Stimulated activated naive CD8-positive, alpha-beta T cell treated with anti-CD3 and anti-CD28 coated beads, Interleukin-15, amount 100 ng/mL, for 72 hours (primary cell): ENCODE results near the gene SMCHD1.
"Not testable (repeated sequence)": the region's sequence is repeated elsewhere in the genome, so short reads cannot be mapped to it uniquely, and the experiment has no call there.

ENCODE experiments used
- ATAC-seq: fragments of 150-1000 bp; cut with Tn5 transposase; 2 replicates; pipeline ENCODE4 v1.10.0; 2021; ENCODE audit warnings: mild to moderate bottlenecking, moderate library complexity
- DNase-seq, 2 donors: peaks; one replicate each; pipeline ENCODE4 v3.0.0; 2021 to 2022
- H3K27ac Mint-ChIP-seq, 2 donors: one replicate each; pipeline ENCODE4 v1.8.0; 2022; ENCODE audit warnings: mild to moderate bottlenecking in 2 of 2, mixed read lengths in 2 of 2, moderate library complexity in 2 of 2
- H3K27me3 Mint-ChIP-seq: one replicate; pipeline ENCODE4 v1.8.0; 2022; ENCODE audit warnings: mixed read lengths
- H3K4me1 Mint-ChIP-seq: one replicate; pipeline ENCODE4 v1.8.0; 2022; ENCODE audit warnings: mild to moderate bottlenecking, mixed read lengths
- H3K4me3 Mint-ChIP-seq, 2 donors: one replicate each; pipeline ENCODE4 v1.8.0; 2022; ENCODE audit warnings: mild to moderate bottlenecking in 2 of 2, mixed read lengths in 2 of 2, moderate library complexity in 1 of 2
- H3K9me3 Mint-ChIP-seq, 2 donors: one replicate each; pipeline ENCODE4 v1.8.0; 2022; ENCODE audit warnings: mixed read lengths in 2 of 2

Gene SMCHD1

GRCh38 chr18:2840521-2840920 lies 185.0 kb downstream of the SMCHD1 start:
- Mint-ChIP-seq H3K4me1 (no peaks in the 10 kb centered on the region), H3K27me3 (peaks cover 18% of the 10 kb centered on the region), H3K4me3 (no peak overlapping the region), H3K9me3 (peaks cover 4 to 19% of the 10 kb centered on the region in 2 donors), H3K27ac (no peak overlapping the region)
- DNase-seq (no peak), ATAC-seq (no peak)

GRCh38 chr18:2843146-2843545 lies 187.6 kb downstream of the SMCHD1 start:
- H3K4me1 Mint-ChIP-seq = peaks cover 18% of the 10 kb centered on the region
- no peak overlapping the region for H3K27ac Mint-ChIP-seq
- DNase-seq = no peak
- peaks cover 4 to 9% of the 10 kb centered on the region in 2 donors for H3K9me3 Mint-ChIP-seq
- peaks cover 37% of the 10 kb centered on the region for H3K27me3 Mint-ChIP-seq
- no peak overlapping the region for H3K4me3 Mint-ChIP-seq
- no peak for ATAC-seq

GRCh38 chr18:2845172-2845571 lies 189.6 kb downstream of the SMCHD1 start:
- DNase-seq (no peak), ATAC-seq (no peak)
- Mint-ChIP-seq H3K9me3 (no peaks in the 10 kb centered on the region), H3K27ac (no peak overlapping the region), H3K4me1 (peaks cover 27% of the 10 kb centered on the region), H3K4me3 (no peak overlapping the region), H3K27me3 (peaks cover 54% of the 10 kb centered on the region)

- peak; percentile 55 to 56 for DNase-seq
- H3K27ac Mint-ChIP-seq = peak within 1 kb of the TSS in 1 of 2 donors; percentile 94
- H3K27me3 Mint-ChIP-seq = peaks cover 64% of the 10 kb centered on the region
- ATAC-seq = peak; percentile 68
- peak within 1 kb of the TSS; percentile 94 for H3K4me3 Mint-ChIP-seq
- no peaks in the 10 kb centered on the region for H3K9me3 Mint-ChIP-seq
- peaks cover 34% of the 10 kb centered on the region for H3K4me1 Mint-ChIP-seq
These were observed 191.2 kb downstream of the SMCHD1 start, which contains the start of gene EMILIN2 for GRCh38 chr18:2846636-2847316. Gene EMILIN2, plus strand, starts transcription at chr18:2847006. Its CDS starts 183 bp downstream, at chr18:2847189.

- DNase-seq = peak; percentile 59 to 69
- peaks cover 64% of the 10 kb centered on the region for H3K27me3 Mint-ChIP-seq
- peak overlapping the region in 1 of 2 donors; percentile 90 for H3K27ac Mint-ChIP-seq
- no peaks in the 10 kb centered on the region for H3K9me3 Mint-ChIP-seq
- peaks cover 34% of the 10 kb centered on the region for H3K4me1 Mint-ChIP-seq
- H3K4me3 Mint-ChIP-seq = peak overlapping the region; percentile 93 to 94
- peak; percentile 80 for ATAC-seq
These were observed 192.1 kb downstream of the SMCHD1 start for GRCh38 chr18:2847317-2848246.

- H3K4me1 Mint-ChIP-seq = peaks cover 34% of the 10 kb centered on the region
- peaks cover 64% of the 10 kb centered on the region for H3K27me3 Mint-ChIP-seq
- DNase-seq (no peak), ATAC-seq (no peak)
- H3K4me3 Mint-ChIP-seq = peak overlapping the region; percentile 93 to 94
- H3K27ac Mint-ChIP-seq = peak overlapping the region in 1 of 2 donors; percentile 90
- H3K9me3 Mint-ChIP-seq = no peaks in the 10 kb centered on the region
These were observed 193.0 kb downstream of the SMCHD1 start for GRCh38 chr18:2848247-2849246.

GRCh38 chr18:2850816-2851215 lies 195.3 kb downstream of the SMCHD1 start:
- H3K4me1 Mint-ChIP-seq = peaks cover 32% of the 10 kb centered on the region
- no peak for ATAC-seq
- peaks cover 42% of the 10 kb centered on the region for H3K27me3 Mint-ChIP-seq
- DNase-seq = no peak
- peak overlapping the region in 1 of 2 donors; percentile 54 for H3K27ac Mint-ChIP-seq
- H3K9me3 Mint-ChIP-seq = no peaks in the 10 kb centered on the region
- no peak overlapping the region for H3K4me3 Mint-ChIP-seq

- Mint-ChIP-seq H3K27me3 (peaks cover 33% of the 10 kb centered on the region), H3K9me3 (no peaks in the 10 kb centered on the region), H3K27ac (no peak overlapping the region), H3K4me3 (no peak overlapping the region), H3K4me1 (peaks cover 27% of the 10 kb centered on the region)
- DNase-seq = no peak
- ATAC-seq = no peak
These were observed 196.2 kb downstream of the SMCHD1 start for GRCh38 chr18:2851771-2852170.

- Mint-ChIP-seq H3K4me1 (peaks cover 29% of the 10 kb centered on the region), H3K27me3 (peaks cover 33% of the 10 kb centered on the region)
- H3K27ac Mint-ChIP-seq, DNase-seq, ATAC-seq, H3K9me3 Mint-ChIP-seq, H3K4me3 Mint-ChIP-seq: not testable (repeated sequence)
These were observed 196.9 kb downstream of the SMCHD1 start for GRCh38 chr18:2852460-2852859.

- no peak overlapping the region for H3K27ac Mint-ChIP-seq
- peaks cover 24% of the 10 kb centered on the region for H3K27me3 Mint-ChIP-seq
- DNase-seq (no peak), ATAC-seq (no peak)
- peaks cover 23% of the 10 kb centered on the region for H3K4me1 Mint-ChIP-seq
- H3K4me3 Mint-ChIP-seq = no peak overlapping the region
- H3K9me3 Mint-ChIP-seq = no peaks in the 10 kb centered on the region
These were observed 197.8 kb downstream of the SMCHD1 start for GRCh38 chr18:2853173-2853925.

- H3K4me3 Mint-ChIP-seq = no peak overlapping the region
- peaks cover 17% of the 10 kb centered on the region for H3K27me3 Mint-ChIP-seq
- DNase-seq = no peak
- no peak for ATAC-seq
- peaks cover 16% of the 10 kb centered on the region for H3K4me1 Mint-ChIP-seq
- no peak overlapping the region for H3K27ac Mint-ChIP-seq
- no peaks in the 10 kb centered on the region for H3K9me3 Mint-ChIP-seq
These were observed 198.6 kb downstream of the SMCHD1 start for GRCh38 chr18:2853926-2854664.
